Smooth muscle cell (in vitro differentiated cells): ENCODE results near the gene THOC6. TPM values are rescaled to one million over a fixed set of nuclear protein-coding genes. Genes with fewer than 3 reads are reported as not detected.

Experiments
- DNase-seq: peaks from one replicate; lab custom pipeline; 2025; ENCODE audit not compliant: unreplicated experiment; lab: John Stamatoyannopoulos, UW
- H2AFZ ChIP-seq: fragments of 200-600 bp; sonication (generic); 2 replicates; pipeline ENCODE4 v1.6.0; 2016; ENCODE audit warnings: antibody characterized with exemption, low read depth, mild to moderate bottlenecking
- H3F3A ChIP-seq: fragments of 200-600 bp; sonication (generic); 2 replicates; pipeline ENCODE4 v1.6.0; 2017; ENCODE audit warnings: antibody characterized with exemption, low read depth
- H3K27ac ChIP-seq: fragments of 200-600 bp; sonication (generic); 2 replicates; pipeline ENCODE4 v1.5.1; 2016; ENCODE audit warnings: low read depth, mild to moderate bottlenecking
- H3K27me3 ChIP-seq: fragments of 200-600 bp; sonication (generic); 2 replicates; pipeline ENCODE4 v1.6.1; 2016; ENCODE audit warnings: low read depth, mild to moderate bottlenecking
- H3K36me3 ChIP-seq: fragments of 200-600 bp; sonication (generic); 2 replicates; pipeline ENCODE4 v1.5.1; 2016; ENCODE audit warnings: low read depth
- H3K4me1 ChIP-seq: fragments of 200-600 bp; sonication (generic); 2 replicates; pipeline ENCODE4 v1.5.1; 2016; ENCODE audit warnings: low read depth
- H3K4me2 ChIP-seq: fragments of 200-600 bp; sonication (generic); 2 replicates; pipeline ENCODE4 v1.6.0; 2016; ENCODE audit warnings: mild to moderate bottlenecking
- H3K4me3 ChIP-seq: fragments of 200-600 bp; sonication (generic); 2 replicates; pipeline ENCODE4 v1.5.1; 2016; ENCODE audit warnings: mild to moderate bottlenecking
- H3K79me2 ChIP-seq: fragments of 200-600 bp; sonication (generic); 2 replicates; pipeline ENCODE4 v1.6.0; 2016; ENCODE audit warnings: low read depth, mild to moderate bottlenecking
- H3K9ac ChIP-seq: fragments of 200-600 bp; sonication (generic); 2 replicates; pipeline ENCODE4 v1.6.0; 2016; ENCODE audit warnings: low read depth
- H3K9me3 ChIP-seq: fragments of 200-600 bp; sonication (generic); replicated peaks from 2 replicates; pipeline ENCODE4 v1.5.1; 2016; ENCODE audit warnings: low read depth
- H4K20me1 ChIP-seq: fragments of 200-600 bp; sonication (generic); 2 replicates; pipeline ENCODE4 v1.6.0; 2016; ENCODE audit warnings: low read depth
- WGBS: methylation state at CpG from one replicate; pipeline ENCODE4 v1.1.7; 2016; ENCODE audit warnings: low lambda C conversion rate; 5-methylcytosine and 5-hydroxymethylcytosine counted together
- polyA plus RNA-seq: library from polyadenylated mRNA; unstranded; fragments of >200 nt; fragmentation: Nextera tagmentation; extraction: Ambion mirVana; gene quantifications from 2 replicates; pipeline ENCODE4 v1.2.1, GENCODE V29; 2016
- total RNA-seq: library from RNA; depleted of rRNA; stranded (reverse); fragments of >200 nt; gene quantifications from 2 replicates; pipeline ENCODE4 v1.2.3, GENCODE V29; 2014
- TF ChIP-seq, protein P1 (sequence below): fragments of 200-600 bp; sonication (generic); IDR thresholded peaks from 2 replicates; pipeline ENCODE4 v1.5.1; 2017; ENCODE audit warnings: borderline replicate concordance, mild to moderate bottlenecking, antibody characterized with exemption; ENCODE audit not compliant: insufficient read depth, poor library complexity, severe bottlenecking

The THOC6 gene
- total and polyA plus RNA-seq, 2 experiments from 2014 or later: 28.9 to 59.4 TPM

DNA sequence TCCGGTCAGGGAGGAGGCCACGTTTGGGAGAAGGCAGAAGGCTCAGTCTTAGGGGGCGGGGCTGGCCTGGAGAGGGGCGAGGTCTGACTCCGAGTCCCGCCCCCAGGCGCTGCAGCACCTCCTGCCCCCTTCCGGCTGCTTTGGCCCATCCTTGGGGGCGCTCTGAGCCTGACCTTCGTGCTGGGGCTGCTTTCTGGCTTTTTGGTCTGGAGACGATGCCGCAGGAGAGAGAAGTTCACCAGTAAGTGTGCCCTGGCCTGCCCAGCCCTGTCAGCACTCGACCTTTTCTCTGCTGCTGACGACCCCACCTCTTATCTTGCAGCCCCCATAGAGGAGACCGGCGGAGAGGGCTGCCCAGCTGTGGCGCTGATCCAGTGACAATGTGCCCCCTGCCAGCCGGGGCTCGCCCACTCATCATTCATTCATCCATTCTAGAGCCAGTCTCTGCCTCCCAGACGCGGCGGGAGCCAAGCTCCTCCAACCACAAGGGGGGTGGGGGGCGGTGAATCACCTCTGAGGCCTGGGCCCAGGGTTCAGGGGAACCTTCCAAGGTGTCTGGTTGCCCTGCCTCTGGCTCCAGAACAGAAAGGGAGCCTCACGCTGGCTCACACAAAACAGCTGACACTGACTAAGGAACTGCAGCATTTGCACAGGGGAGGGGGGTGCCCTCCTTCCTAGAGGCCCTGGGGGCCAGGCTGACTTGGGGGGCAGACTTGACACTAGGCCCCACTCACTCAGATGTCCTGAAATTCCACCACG is 2.2 kb upstream of the THOC6 start:
- H4K20me1 ChIP-seq: peaks cover 38% of the 10 kb centered on the region
- no peaks in the 10 kb centered on the region for H3K36me3 ChIP-seq
- whole genome bisulfite sequencing: 0% methylated on average over 19 of the region's 25 CpGs
- H3K4me2 ChIP-seq: peak overlapping the region; percentile 93
- H3K4me1 ChIP-seq: peaks cover 21% of the 10 kb centered on the region
- peak overlapping the region; percentile 86 for H3K4me3 ChIP-seq
- H2AFZ ChIP-seq: no peak overlapping the region
- TF ChIP-seq, protein P1, sequence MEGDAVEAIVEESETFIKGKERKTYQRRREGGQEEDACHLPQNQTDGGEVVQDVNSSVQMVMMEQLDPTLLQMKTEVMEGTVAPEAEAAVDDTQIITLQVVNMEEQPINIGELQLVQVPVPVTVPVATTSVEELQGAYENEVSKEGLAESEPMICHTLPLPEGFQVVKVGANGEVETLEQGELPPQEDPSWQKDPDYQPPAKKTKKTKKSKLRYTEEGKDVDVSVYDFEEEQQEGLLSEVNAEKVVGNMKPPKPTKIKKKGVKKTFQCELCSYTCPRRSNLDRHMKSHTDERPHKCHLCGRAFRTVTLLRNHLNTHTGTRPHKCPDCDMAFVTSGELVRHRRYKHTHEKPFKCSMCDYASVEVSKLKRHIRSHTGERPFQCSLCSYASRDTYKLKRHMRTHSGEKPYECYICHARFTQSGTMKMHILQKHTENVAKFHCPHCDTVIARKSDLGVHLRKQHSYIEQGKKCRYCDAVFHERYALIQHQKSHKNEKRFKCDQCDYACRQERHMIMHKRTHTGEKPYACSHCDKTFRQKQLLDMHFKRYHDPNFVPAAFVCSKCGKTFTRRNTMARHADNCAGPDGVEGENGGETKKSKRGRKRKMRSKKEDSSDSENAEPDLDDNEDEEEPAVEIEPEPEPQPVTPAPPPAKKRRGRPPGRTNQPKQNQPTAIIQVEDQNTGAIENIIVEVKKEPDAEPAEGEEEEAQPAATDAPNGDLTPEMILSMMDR: peak; percentile 30
- H3K79me2 ChIP-seq: no peaks in the 10 kb centered on the region
- H3F3A ChIP-seq: peaks cover 12% of the 10 kb centered on the region
- H3K27ac ChIP-seq: peak overlapping the region; percentile 100
- no peaks in the 10 kb centered on the region for H3K27me3 ChIP-seq
- peak; percentile 71 for DNase-seq
- no peaks in the 10 kb centered on the region for H3K9me3 ChIP-seq
- H3K9ac ChIP-seq: peak overlapping the region; percentile 99

GRCh38 chr16:3022208-3022683 is 1.6 kb upstream of the THOC6 start:
- Histone ChIP-seq H3K27ac (peak overlapping the region; percentile 100), H4K20me1 (peaks cover 45% of the 10 kb centered on the region), H3K4me2 (peak overlapping the region; percentile 93), H2AFZ (no peak overlapping the region), H3K27me3 (no peaks in the 10 kb centered on the region), H3K9ac (peak overlapping the region; percentile 99), H3K36me3 (no peaks in the 10 kb centered on the region), H3K79me2 (no peaks in the 10 kb centered on the region), H3K4me1 (peaks cover 20% of the 10 kb centered on the region), H3K4me3 (peak overlapping the region; percentile 86), H3F3A (peaks cover 9% of the 10 kb centered on the region), H3K9me3 (no peaks in the 10 kb centered on the region)
- peak; percentile 62 for DNase-seq
- TF ChIP-seq, protein P1: no peak
- WGBS: under 1% methylated on average over 8 of the region's 8 CpGs

GRCh38 chr16:3022684-3023414 is 986 bp upstream of the THOC6 start:
- Histone ChIP-seq H3F3A (peaks cover 3% of the 10 kb centered on the region), H3K27ac (peak overlapping the region; percentile 100), H3K79me2 (no peaks in the 10 kb centered on the region), H4K20me1 (peaks cover 51% of the 10 kb centered on the region), H3K4me1 (peaks cover 17% of the 10 kb centered on the region), H3K36me3 (no peaks in the 10 kb centered on the region), H3K9ac (peak overlapping the region; percentile 99), H2AFZ (no peak overlapping the region), H3K27me3 (no peaks in the 10 kb centered on the region), H3K4me2 (peak overlapping the region; percentile 93), H3K9me3 (no peaks in the 10 kb centered on the region), H3K4me3 (peak overlapping the region; percentile 86)
- TF ChIP-seq, protein P1: no peak
- DNase-seq: no peak
- 20% methylated on average over 6 of the region's 8 CpGs for WGBS
